HG03139 (cell line): ENCODE measurements around the gene ACYP2.
"Not testable (repeated sequence)": the region's sequence is repeated elsewhere in the genome, so short reads cannot be mapped to it uniquely, and the experiment has no call there.

Experiments
- ATAC-seq: cut with Tn5 transposase; IDR thresholded peaks from one replicate; pipeline ENCODE4 v1.9.1; 2021; ENCODE audit not compliant: unreplicated experiment

The ACYP2 gene

DNA sequence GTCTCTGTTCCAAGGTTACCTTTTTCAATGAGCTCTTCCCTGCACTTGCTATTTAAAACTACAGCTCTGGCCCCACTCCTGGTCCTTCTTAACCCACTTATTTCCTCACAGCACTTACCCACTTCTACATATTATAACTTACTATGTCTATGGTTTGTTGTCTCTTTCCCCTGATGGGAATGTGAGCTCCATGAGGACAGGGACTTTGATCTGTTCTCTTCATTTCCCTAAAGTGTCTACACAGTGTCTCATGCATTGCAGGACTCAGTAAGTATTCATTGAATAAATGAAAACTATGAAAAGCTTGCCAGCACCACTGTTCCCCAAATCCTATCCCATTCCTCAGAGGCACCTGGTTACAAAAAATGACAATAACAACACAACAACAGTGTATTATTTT is 18.3 kb upstream of the ACYP2 start:
- no peak for ATAC-seq

DNA sequence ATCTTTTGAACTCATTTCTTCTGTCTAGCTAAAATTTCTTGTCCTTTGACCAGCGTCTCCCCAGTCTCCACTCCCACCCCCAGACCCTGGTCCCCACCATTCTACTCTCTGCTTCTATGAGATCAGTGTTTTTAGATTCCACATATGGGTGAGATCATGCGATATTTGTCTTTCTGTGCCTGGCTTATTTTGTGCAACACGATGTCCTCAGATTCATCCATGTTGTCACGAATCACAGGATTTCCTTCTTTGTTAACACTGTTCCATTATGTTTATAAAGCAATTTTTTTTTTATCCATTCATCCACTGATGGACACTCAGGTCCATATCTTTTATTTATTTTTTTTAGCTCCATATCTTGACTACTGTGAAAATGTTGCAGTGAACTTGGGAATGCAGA is 16.0 kb upstream of the ACYP2 start:
- no peak for ATAC-seq

DNA sequence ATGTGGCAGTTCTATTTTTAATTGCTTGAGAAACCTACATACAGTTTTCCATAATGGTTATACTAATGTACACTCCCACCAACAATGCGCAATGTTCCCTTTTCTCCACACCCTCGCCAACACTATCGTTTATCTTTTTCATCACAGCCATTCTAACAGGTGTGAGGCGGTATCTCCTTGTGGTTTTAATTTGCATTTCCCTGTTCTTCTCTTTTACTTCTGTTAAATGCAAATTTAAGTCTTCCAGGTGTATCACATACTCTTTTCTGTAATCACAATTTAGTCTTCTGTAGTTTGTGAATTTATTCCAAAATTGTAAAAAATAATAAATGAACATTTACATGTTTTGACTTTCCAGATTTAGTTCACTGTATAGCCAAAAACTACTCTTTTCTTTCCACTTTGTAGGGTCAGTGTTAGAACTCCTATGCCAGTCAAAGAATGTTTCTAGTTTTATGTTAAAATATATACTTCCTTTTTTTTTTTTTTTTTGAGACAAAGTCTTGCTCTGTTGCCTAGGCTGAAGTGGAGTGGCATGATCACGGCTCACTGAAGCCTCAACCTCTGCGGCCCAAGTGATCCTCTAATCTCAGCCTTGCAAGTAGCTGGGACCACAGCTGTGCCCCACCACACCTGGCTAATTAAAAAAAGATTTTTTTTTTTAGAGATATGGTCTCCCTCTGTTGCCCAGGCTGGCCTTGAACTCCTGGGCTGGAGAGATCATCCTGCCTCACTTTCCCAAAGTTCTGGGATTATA is 15.4 kb upstream of the ACYP2 start:
- peak; percentile 75 for ATAC-seq

DNA sequence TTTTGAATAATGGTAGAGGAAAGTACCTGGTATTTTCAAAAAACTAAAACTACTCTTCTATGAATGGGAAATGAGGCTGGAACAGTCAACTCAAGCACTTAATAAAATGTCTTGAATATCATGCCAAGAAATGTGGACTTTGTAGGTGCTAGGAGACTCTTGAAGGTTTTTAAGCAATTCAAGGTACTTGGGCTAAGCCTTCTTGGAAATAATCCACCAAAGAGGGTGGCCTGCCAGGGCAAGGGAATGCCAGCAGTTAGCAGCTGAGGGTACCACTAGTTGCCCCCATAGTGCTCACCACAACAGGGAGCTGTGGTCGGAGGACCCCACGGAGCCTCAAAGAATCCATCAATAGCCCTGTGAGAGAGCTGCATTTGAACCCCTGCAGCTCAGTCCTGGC is 14.6 kb upstream of the ACYP2 start:
- ATAC-seq: no peak

DNA sequence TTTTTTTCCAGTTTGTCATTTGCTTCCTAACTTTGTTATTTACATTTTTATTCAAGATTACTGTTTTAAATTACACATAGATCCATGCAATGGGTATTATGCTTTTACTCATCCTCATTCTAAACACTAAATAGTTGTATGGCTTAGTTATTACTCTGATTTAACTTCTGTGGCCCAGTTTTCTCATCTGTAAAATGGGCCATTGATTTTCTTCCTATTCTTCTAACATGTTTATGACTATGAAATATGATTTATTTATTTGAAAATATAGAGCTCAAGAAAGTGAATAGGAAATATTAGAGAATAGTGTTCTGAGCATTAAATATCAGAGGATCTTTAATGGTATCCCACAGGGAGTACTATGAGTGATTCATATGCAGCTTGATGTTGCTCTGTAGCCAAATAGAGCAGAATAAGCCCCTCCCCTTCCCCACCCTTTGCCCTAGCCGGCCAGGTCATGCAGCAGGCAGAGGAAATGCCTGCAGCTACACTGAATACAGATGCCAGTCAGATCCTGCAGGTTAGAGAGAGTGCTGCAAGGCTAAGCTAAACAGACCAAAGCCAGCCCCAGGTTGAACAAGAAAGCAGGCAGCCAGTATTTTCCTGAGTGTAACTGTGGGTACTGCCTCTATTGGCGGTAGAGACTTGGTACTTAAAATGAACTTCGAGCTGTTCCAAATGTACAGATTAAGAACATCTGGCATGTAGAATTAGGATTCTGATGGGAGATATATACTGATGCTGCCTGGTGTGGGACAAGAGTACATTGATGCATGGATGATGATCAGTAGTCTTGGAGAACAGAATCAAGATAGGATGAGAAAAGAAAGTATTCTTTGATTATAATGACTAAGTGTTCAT is 11.7 kb upstream of the ACYP2 start:
- ATAC-seq: peak; percentile 54

DNA sequence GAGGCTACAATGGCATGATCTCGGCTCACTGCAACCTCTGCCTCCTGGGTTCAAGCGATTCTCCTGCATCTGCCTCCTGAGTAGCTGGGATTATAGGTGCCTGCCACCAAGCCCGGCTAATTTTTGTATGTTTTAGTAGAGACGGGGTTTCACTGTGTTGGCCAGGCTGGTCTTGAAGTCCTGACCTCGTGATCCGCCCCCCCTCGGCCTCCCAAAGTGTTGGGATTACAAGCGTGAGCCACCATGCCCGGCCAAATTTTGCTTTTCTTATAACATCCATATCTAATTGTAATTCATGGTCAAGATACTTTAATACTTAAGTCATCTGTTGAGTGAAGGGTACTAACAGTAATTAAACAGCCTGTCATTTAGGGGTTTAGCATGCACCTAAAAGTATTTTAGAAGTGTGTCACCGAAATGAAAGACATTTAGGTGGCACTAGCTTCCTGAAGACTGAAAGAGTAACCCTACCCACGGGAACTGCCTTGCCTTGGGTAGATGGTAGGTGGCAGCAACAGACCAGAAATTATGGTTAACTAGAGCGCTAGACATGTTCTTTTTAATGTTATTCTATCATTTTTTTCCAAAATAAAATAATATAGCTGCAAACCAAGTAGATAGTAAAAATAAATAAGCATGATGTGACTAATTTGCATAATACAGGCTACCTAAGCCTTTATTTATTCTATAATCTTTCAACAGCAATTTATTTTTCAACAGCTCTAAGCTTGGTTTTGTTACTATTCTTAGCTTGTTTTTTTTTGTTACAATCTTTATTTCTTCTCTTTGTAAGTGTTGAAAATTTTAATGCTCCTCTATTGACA is 8.6 kb upstream of the ACYP2 start:
- no peak for ATAC-seq

DNA sequence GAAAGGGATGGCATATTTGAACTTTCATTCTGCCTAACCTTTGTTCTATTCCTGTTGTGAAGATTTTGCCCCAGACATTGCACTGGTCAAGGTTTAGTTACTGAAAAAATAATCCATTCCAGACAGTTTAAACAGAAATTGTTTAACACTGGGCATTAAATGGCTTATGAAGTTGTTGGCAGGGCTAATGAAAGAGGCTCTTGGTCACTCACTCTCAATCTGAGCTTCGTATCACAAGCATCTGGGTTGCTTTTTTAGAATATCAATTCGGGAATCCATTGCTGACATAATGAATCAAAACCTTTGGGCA is 8.0 kb upstream of the ACYP2 start:
- no peak for ATAC-seq

DNA sequence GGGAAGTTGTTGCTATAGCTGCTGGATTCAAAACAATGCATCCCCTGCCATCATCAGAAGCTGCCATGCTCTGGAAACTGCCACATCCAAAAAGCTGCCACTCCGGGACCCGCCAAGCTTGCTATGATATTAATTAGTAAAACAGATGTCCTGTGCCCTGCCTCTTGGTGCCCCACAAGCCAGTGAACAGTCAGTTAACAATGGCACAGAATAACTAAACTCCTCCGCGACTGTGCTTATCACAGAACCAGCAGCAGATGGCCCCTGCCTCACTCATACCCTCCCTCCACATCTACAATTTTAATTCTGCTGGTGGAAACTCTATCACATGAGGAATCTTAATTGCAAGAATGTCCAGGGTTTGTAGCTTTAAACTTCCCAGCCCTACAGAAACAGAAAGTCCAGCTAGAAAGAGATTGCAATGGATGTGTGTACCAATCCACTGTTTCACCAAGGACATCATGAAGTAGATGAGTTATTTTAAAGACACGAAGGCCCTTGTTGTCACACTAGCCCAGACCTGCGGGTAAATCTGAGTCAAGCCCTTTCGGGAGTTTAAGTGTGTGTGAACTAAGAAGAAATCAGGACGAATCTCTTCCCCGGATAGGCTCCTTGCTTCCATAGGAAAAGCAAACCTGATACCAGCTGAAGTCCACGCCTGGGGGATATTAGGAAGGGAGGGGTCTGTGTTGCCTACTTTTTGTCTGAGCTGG is 7.4 kb upstream of the ACYP2 start:
- no peak for ATAC-seq

DNA sequence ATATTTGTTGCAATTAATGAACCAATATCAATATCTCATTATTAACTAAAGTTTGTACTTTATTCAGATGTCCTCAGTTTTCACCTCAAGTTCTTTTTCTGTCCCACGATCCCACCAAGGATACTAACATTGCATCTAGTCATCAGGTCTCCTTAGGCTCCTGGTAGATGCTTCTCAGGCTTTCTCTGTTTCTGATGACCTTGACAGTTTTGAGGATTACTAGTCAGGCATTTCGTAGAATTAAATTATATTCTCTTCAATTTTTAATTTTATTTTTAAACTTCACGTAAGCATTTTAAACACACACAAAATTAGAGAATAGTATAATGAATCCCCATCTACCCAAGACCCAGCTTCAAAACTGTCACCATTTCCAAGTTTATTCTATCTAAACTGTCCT is 5.6 kb upstream of the ACYP2 start:
- ATAC-seq: no peak

DNA sequence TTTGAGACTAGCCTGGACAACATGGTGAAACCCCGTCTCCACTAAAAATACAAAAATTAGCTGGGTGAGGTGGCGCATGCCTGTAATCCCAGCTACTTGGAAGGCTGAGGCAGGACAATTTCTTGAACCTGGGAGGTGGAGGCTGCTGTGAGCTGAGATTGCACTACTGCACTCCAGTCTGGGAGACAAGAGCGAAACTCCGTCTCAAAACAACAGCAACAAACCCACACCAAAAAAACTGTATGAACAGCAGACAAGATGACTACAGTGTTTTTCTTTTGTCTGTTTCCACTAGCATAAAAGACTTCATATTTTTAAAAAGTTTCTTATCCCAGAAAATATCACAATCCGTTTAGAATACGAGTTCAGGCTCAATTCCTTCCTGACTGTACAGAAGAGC is 936 bp upstream of the ACYP2 start:
- ATAC-seq: not testable (repeated sequence)

DNA sequence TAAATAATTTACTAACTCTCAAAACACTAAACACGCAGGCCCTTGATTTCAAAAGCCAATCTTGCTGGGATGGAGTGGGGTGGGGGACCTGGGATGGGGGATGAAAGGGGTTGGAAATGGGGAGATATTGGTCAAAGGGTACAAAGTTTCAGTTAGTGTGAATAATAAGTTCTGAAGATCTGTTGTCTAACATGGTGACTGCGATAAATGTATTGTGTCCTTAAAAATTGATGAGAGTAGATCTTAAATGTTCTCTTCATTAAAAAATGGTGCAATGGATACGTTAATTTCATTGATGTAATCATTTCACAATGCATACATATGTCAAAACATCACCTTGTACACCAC is 505 bp upstream of the ACYP2 start:
- no peak for ATAC-seq

DNA sequence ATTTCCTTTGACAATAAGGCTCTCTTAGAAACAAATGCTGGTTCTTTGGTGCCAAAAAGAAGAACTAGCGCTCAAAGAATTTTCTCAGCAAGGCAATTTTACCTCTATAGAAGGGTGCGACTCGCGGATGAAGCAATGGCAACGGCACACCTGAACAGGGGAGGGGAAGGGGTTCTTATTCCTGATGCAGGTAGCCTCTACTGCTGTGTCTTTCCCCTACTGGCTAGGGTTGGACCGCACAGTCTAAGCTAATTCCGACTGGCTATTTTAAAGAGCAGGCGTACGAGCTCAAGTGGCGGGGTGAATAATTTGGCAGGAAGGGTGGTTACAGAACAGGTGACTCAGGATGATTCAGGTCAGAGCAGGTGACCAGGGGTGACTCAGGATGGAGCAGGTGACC is 1.2 kb downstream of the ACYP2 start:
- ATAC-seq: not testable (repeated sequence)

DNA sequence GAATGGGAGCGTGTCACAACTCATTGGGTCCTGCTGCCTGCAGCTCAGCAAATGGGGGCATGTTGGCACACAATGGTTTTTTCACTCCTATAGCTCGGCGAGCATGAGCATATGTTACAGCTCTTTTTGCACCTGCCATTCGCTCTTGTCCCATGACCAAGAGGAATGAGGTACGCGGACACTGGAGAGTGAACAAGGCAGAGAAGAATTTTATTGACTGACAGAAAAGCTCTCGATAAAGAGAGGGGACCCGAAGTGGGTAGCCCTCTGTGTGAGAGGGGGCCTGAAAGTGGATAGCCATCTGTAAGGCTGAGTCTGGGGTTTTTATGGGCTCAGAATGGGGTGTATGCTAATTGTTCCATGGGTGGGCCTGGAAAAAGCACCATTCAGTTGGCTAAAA is 5.5 kb downstream of the ACYP2 start:
- ATAC-seq: no peak

DNA sequence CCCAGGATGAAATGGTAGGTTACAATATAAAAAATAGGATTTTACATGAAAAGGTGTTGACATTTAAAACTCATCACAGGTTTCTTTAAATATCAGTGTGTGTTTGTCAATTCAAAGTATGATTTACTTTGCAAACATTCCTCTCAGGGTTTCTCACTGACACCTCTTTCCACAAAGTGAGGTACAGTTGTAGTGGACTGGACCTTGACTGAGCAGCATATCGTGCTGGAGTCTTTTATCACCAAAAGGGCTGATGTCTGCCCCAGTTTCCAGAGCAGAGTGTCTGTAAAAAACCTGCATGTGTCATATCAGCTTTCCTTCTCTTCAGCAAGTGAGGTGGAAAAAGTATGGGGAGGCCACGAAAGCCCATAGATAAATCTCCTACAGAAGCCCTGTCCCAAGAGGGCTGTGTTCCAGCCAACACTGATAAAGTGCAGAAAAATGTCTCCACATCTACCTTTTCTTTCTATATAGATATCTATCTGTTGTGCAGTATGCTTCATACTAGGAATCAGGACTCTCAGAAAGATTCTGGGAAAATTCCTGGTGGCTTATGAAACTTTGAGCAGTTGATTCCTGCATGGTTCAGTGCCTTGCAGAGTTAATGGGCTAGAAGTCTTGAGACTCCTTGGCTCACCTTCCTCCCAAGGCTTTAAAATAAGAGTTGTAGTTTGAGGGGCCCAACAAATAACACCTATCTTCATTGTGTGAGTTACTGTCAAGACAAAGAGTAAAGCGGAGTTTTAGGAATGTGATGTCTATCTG is 6.9 kb downstream of the ACYP2 start:
- ATAC-seq: no peak

DNA sequence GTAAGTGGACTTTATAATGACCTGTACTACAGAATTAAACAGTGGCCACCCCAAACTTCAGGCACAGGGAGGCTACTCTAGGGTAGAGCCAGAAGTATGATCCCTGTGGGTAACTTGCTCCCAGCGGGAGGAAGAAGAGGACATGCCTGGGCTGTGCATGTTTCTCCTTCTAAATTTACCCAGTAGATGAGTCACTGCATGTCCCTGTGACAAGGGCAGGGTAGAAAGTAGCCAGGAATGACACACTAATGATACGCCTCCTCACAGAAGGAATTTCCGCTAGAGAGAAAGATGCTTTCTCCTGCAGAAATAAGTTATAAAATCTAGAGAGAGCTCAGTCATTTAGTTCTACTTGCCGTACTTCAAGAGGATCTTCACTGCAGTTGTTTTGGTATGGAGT is 7.5 kb downstream of the ACYP2 start:
- no peak for ATAC-seq

DNA sequence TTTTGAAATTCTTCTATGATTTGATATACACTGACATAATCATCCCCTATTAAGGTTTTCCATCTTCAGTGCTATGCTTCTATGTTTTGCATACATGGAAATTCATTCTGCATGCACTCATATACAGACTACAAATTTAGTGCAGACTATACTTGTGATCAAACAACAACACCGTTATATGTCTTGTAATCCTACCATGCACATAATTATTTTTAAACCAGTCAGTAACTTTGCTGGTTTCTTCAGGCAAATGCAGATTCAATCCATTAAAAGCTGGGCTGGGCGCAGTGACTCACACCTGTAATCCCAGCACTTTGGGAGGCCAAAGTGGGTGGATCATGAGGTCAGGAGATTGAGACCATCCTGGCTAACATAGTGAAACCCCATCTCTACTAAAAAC is 11.8 kb downstream of the ACYP2 start:
- ATAC-seq: not testable (repeated sequence)

DNA sequence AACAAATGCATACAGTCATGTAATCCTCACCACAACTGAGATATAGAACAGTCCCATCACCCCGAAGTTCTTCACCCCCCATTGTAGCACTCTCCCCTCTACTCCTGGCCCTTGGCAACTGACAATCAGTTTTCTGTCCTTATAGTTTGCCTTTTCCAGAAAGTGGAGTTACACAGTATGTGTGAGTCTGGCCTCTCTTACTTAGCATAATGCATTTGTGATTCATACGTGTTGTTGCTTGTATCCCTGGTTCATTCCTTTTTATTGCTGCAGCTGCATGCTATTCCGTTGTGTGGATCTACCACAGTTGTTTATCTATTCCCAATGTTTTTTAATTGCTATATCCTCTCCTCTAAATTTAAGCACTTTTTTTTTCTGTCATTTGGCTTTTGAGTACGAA is 17.6 kb downstream of the ACYP2 start:
- no peak for ATAC-seq

DNA sequence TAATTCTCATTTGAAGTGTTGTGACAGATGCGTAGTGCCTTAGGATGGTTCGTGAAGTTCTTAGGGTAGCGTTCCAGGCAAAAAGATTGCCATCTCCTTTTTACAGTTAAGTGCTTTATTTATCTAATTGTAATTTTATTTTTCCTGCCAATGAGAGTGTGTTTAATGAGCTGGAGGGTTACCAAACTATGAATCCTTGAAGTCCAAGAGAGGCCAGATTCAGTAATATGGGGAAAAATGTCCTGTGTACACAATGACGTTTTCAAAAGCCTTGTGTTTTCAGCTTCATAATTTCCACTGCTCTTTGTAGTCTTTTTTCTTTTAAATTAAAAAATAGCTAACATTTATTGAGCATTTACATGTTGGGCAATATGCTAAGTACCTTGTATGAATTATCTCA is 23.8 kb downstream of the ACYP2 start:
- no peak for ATAC-seq

DNA sequence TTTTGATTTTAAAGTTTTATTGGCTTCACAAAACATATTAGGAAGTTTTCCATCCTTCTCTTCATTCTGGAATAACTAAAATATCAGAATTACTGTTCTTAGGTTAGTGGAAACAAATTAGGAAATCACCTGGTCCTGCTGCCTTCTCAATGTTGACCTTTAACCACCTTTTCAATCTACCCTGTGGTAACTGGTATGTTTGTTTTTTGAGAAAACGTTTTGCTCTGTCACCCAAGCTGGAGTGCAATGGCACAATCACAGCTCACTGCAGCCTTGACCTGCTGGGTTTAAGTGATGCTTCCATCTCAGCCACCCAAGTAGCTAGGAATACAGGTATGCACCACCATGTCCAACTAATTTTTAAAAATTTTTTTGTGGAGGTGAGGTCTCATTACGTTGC is 28.4 kb downstream of the ACYP2 start:
- no peak for ATAC-seq

DNA sequence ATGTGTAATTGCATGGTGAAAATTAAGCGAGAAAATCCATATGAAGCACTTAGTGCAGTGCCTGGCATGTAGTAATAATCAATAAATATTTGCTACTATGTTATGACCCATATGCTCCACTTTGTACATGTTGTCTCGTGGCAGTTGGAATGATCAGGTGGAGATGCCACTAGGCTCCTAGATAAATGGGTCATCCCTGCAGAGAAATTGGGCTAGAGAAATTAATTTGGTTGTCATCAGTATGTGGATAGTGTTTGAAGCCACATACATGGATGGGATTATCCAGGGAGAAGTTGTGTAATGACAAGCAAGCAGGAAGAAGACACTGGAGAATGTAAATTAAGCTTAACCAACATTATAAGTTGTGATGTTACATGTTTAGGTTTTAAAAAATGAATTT is 33.0 kb downstream of the ACYP2 start:
- no peak for ATAC-seq
